H1 (cell line): ENCODE data around the gene SLC22A14. TPM values are rescaled to one million over a fixed set of nuclear protein-coding genes. Genes with fewer than 3 reads are reported as not detected.

Source experiments
- CTCF ChIA-PET: fragments of 300-600 bp; sonication (Branson Sonifier 250); formaldehyde crosslinking; loops from one replicate; lab custom pipeline; 2021; ENCODE audit not compliant: partially characterized antibody; lab: Charles Lee
- POLR2A ChIA-PET: fragments of 300-600 bp; sonication (Branson Sonifier 250); formaldehyde crosslinking; loops from one replicate; lab custom pipeline; 2021; ENCODE audit warnings: inconsistent platforms; ENCODE audit not compliant: partially characterized antibody; lab: Charles Lee
- DNase-seq, 2 experiments: peaks; one replicate each; pipeline versions ENCODE4 v3.0.0 to v3.0.0-alpha.2; 2010 to 2022; ENCODE audit warnings: low spot score in 2 of 2, low read depth in 1 of 2, mixed read lengths in 1 of 2
- FAIRE-seq: peaks from 2 replicates; lab custom pipeline; 2011; peaks lifted over from hg19 to GRCh38; lab: Jason Lieb, UNC
- H2AFZ ChIP-seq: 2 replicates; pipeline ENCODE4 v1.8.1; 2012; ENCODE audit warnings: low read length, inconsistent platforms
- H2AK5ac ChIP-seq: 2 replicates; pipeline ENCODE4 v1.6.1; 2013; ENCODE audit warnings: low read depth, low read length
- H2BK120ac ChIP-seq: replicated peaks from 2 replicates; pipeline ENCODE3; 2013; ENCODE audit warnings: low read depth, low read length, inconsistent platforms
- H2BK12ac ChIP-seq: 2 replicates; pipeline ENCODE4 v1.6.1; 2013; ENCODE audit warnings: low read depth, low read length
- H2BK15ac ChIP-seq: 2 replicates; pipeline ENCODE4 v1.6.1; 2013; ENCODE audit warnings: low read length
- H2BK20ac ChIP-seq: 2 replicates; pipeline ENCODE4 v1.6.1; 2013; ENCODE audit warnings: low read length
- H2BK5ac ChIP-seq: 2 replicates; pipeline ENCODE4 v1.6.1; 2013; ENCODE audit warnings: low read depth, low read length
- H3K14ac ChIP-seq: 2 replicates; pipeline ENCODE4 v1.6.1; 2013; ENCODE audit warnings: inconsistent platforms; ENCODE audit not compliant: insufficient read length
- H3K18ac ChIP-seq: 2 replicates; pipeline ENCODE4 v1.6.1; 2013; ENCODE audit warnings: low read length; ENCODE audit errors: extremely low read depth
- H3K23ac ChIP-seq: 2 replicates; pipeline ENCODE4 v1.6.1; 2013; ENCODE audit warnings: inconsistent platforms; ENCODE audit not compliant: insufficient read length
- H3K23me2 ChIP-seq: 2 replicates; pipeline ENCODE4 v1.6.1; 2013; ENCODE audit warnings: low read depth, low read length
- H3K27ac ChIP-seq: 2 replicates; pipeline ENCODE4 v1.6.1; 2011; ENCODE audit warnings: low read depth, low read length, inconsistent platforms
- H3K27me3 ChIP-seq, 4 experiments: replicated peaks in 1 of 4; 1 replicate in 1 of 4; 2 replicates in 3 of 4; pipeline versions ENCODE4 v1.6.1 to v1.8.1; 2011 to 2013; ENCODE audit warnings: low read length in 3 of 4, mild to moderate bottlenecking in 3 of 4, inconsistent platforms in 2 of 4, mixed read lengths in 2 of 4, moderate library complexity in 1 of 4; ENCODE audit not compliant: control insufficient read depth in 3 of 4, insufficient read depth in 3 of 4; ENCODE audit errors: extremely low read depth in 1 of 4
- H3K36me3 ChIP-seq, 4 experiments: 2 replicates each; pipeline versions ENCODE4 v1.6.1 to v1.8.1; 2011 to 2013; ENCODE audit warnings: mild to moderate bottlenecking in 4 of 4, low read length in 3 of 4, moderate library complexity in 2 of 4, control low read depth in 1 of 4, inconsistent platforms in 1 of 4; ENCODE audit not compliant: insufficient read depth in 4 of 4, control insufficient read depth in 2 of 4
- H3K4ac ChIP-seq: replicated peaks from 2 replicates; pipeline ENCODE3; 2013; ENCODE audit warnings: low read length, low read depth, mixed read lengths, inconsistent platforms; ENCODE audit not compliant: insufficient read length
- H3K4me1 ChIP-seq, 4 experiments: replicated peaks in 1 of 4; 1 replicate in 1 of 4; 2 replicates in 3 of 4; pipeline versions ENCODE4 v1.6.1 to v1.8.1; 2011 to 2013; ENCODE audit warnings: low read length in 3 of 4, inconsistent platforms in 2 of 4, mixed read lengths in 1 of 4; ENCODE audit not compliant: insufficient read depth in 4 of 4, control insufficient read depth in 3 of 4
- H3K4me2 ChIP-seq, 2 experiments: 2 replicates each; pipeline versions ENCODE4 v1.6.1 to v1.8.1; 2011 to 2013; ENCODE audit warnings: low read depth in 2 of 2, low read length in 2 of 2, control low read depth in 1 of 2, inconsistent platforms in 1 of 2, mild to moderate bottlenecking in 1 of 2; ENCODE audit not compliant: insufficient read depth in 1 of 2
- H3K4me3 ChIP-seq, 4 experiments: fragments of 200-600, 300-600 bp in 1 of 4; sonication (generic), shearing (Covaris generic), sonication (Bioruptor Twin) in 1 of 4; 2 replicates each; pipeline versions ENCODE4 v1.5.1 to v1.8.1; 2011 to 2016; ENCODE audit warnings: low read length in 4 of 4, low read depth in 3 of 4, control low read depth in 2 of 4, inconsistent platforms in 2 of 4, mild to moderate bottlenecking in 2 of 4, mixed read lengths in 1 of 4, moderate library complexity in 1 of 4; ENCODE audit not compliant: insufficient read depth in 2 of 4; ENCODE audit errors: extremely low read depth in 1 of 4
- H3K56ac ChIP-seq: replicated peaks from 2 replicates; pipeline ENCODE3; 2013; ENCODE audit warnings: low read depth, mild to moderate bottlenecking, mixed read lengths, low read length, inconsistent platforms; ENCODE audit not compliant: insufficient read length
- H3K79me1 ChIP-seq: 2 replicates; pipeline ENCODE4 v1.6.1; 2013; ENCODE audit warnings: low read depth, low read length, control low read depth
- H3K79me2 ChIP-seq, 2 experiments: 2 replicates each; pipeline versions ENCODE4 v1.6.1 to v1.8.1; 2012 to 2013; ENCODE audit warnings: low read length in 2 of 2, mild to moderate bottlenecking in 2 of 2, inconsistent platforms in 1 of 2; ENCODE audit not compliant: insufficient read depth in 2 of 2, control insufficient read depth in 1 of 2
- H3K9ac ChIP-seq, 4 experiments: replicated peaks in 1 of 4; 1 replicate in 1 of 4; 2 replicates in 3 of 4; pipeline versions ENCODE4 v1.6.1 to v1.8.1; 2011 to 2013; ENCODE audit warnings: low read depth in 3 of 4, low read length in 3 of 4, control low read depth in 2 of 4, mild to moderate bottlenecking in 2 of 4, moderate library complexity in 2 of 4, inconsistent platforms in 1 of 4; ENCODE audit errors: extremely low read depth in 1 of 4
- H3K9me3 ChIP-seq, 2 experiments: 2 replicates each; pipeline versions ENCODE4 v1.6.1 to v1.8.1; 2012 to 2013; ENCODE audit warnings: mild to moderate bottlenecking in 2 of 2, moderate library complexity in 2 of 2, control low read depth in 1 of 2, inconsistent platforms in 1 of 2, low read depth in 1 of 2, low read length in 1 of 2, mixed read lengths in 1 of 2; ENCODE audit not compliant: insufficient read depth in 2 of 2
- H4K20me1 ChIP-seq, 2 experiments: replicated peaks in 1 of 2; 2 replicates each; pipeline versions ENCODE3 to v1.8.1; 2011 to 2013; ENCODE audit warnings: inconsistent platforms in 2 of 2, low read length in 2 of 2, mild to moderate bottlenecking in 1 of 2; ENCODE audit not compliant: insufficient read depth in 2 of 2, control insufficient read depth in 1 of 2
- H4K5ac ChIP-seq: 2 replicates; pipeline ENCODE4 v1.6.1; 2013; ENCODE audit warnings: low read length, low read depth, mixed read lengths, inconsistent platforms; ENCODE audit not compliant: insufficient read length
- H4K8ac ChIP-seq: 2 replicates; pipeline ENCODE4 v1.8.0; 2013; ENCODE audit warnings: mild to moderate bottlenecking, moderate library complexity, low read length, inconsistent platforms; ENCODE audit not compliant: insufficient read depth; ENCODE audit errors: extremely low read depth
- H4K91ac ChIP-seq: replicated peaks from 2 replicates; pipeline ENCODE3; 2013; ENCODE audit warnings: low read length, mixed read lengths, inconsistent platforms; ENCODE audit not compliant: insufficient read length
- CHD1 ChIP-seq: IDR thresholded peaks from 2 replicates; pipeline ENCODE4 v1.6.1; 2012; ENCODE audit warnings: low read depth, low read length, improper control_type of control experiment
- CTBP2 ChIP-seq: IDR thresholded peaks from 2 replicates; pipeline ENCODE4 v1.7.0; 2011; ENCODE audit warnings: borderline replicate concordance, mild to moderate bottlenecking, moderate library complexity, mixed read lengths, low read length; ENCODE audit not compliant: insufficient read depth, insufficient read length
- JUND ChIP-seq: IDR thresholded peaks from 2 replicates; pipeline ENCODE4 v1.6.1; 2011; ENCODE audit warnings: mild to moderate bottlenecking, improper control_type of control experiment, low read length
- ZNF274 ChIP-seq: IDR thresholded peaks from 2 replicates; pipeline ENCODE4 v1.7.0; 2012; ENCODE audit warnings: low read length, borderline replicate concordance; ENCODE audit errors: extremely low read depth
- WGBS, 2 experiments: shearing (Covaris generic) in 1 of 2; methylation state at CpG; one replicate each; pipeline versions ENCODE4 v1.1.6 to v1.1.7; 2013 to 2015; ENCODE audit warnings: low lambda C conversion rate in 2 of 2, mixed read lengths in 2 of 2, inconsistent platforms in 1 of 2, low coverage in 1 of 2, missing lambda C conversion rate in 1 of 2; ENCODE audit not compliant: insufficient replicate concordance in 2 of 2, insufficient coverage in 1 of 2, insufficient read length in 1 of 2; ENCODE audit errors: extremely low coverage in 1 of 2, missing lambda C conversion rate in 1 of 2; 5-methylcytosine and 5-hydroxymethylcytosine counted together
- polyA plus RNA-seq, 7 experiments: library from polyadenylated mRNA; depleted of rRNA in 3 of 7; stranded (reverse) in 5 of 7; unstranded in 2 of 7; fragments of >200 nt in 5 of 7; fragments of 200-250 nt in 2 of 7; gene quantifications; 1 replicate in 5 of 7; 2 replicates in 1 of 7; 4 replicates in 1 of 7; pipeline versions ENCODE4 v1.2.1 to v1.2.3, GENCODE V29; 2011 to 2013; ENCODE audit warnings: missing spikeins in 2 of 7, mixed read lengths in 2 of 7
- total RNA-seq: library from RNA; stranded (reverse); fragmentation: NEBNext Ultra II Directional; extraction: Animal tissue kit (Norgen Biotek cat#: 25700); gene quantifications from 2 replicates; pipeline ENCODE4 v1.2.1, GENCODE V29; 2021
- TF ChIP-seq, protein P1 (sequence below): IDR thresholded peaks from 2 replicates; pipeline ENCODE4 v1.6.1; 2012; ENCODE audit warnings: low read length, inconsistent platforms

Gene SLC22A14
- total and polyA plus RNA-seq, 2 of the 8 experiments (the other 6 are each of a cell fraction or from before 2014, with no cell fraction given), result 0.03 TPM; not detected in 1

DNA sequence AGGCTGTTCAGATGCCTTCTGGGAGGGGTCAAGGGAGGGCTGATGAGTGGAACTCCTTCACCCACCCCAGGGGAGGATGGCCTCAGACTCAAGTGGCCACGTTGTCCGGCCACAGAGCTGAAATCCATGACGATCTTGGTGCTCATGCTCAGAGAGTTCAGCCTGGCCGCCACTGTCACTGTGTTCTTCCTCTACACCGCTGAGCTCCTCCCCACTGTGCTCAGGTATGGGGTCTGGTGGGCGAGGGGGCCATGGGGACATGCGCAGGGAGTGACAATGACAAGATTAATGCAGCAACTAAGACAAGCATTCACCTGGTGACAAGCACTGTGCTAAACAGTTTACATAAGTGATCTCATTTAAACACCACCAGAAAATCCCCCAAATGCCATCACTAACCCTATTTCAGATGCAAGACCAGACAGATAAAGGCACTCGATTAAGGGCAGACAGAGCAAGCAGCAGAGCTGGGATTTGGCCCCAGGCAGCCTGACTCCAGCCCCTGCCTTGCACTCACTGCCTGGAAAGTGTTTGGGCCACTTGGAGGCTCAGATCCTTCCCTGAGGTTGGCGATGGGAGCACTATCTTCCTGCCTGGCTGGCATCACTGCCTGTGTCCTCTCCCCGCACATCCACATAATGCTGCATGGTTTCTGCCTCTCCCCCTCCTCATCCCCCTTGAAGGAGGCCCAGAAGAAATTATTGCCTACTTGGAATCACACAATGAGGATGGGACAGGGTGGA, 33.6 kb downstream of the SLC22A14 start:
- Histone ChIP-seq H2BK20ac (no peak overlapping the region), H2AK5ac (no peak overlapping the region), H2BK12ac (no peak overlapping the region), H3K56ac (no peak overlapping the region), H3K9me3 (no peaks in the 10 kb centered on the region), H4K5ac (no peak overlapping the region), H2BK5ac (no peak overlapping the region), H2BK120ac (no peak overlapping the region), H3K27ac (no peak overlapping the region), H3K36me3 (no peaks in the 10 kb centered on the region), H3K4ac (no peak overlapping the region), H3K14ac (no peak overlapping the region), H4K91ac (no peak overlapping the region), H3K23ac (no peak overlapping the region), H3K27me3 (no peaks in the 10 kb centered on the region), H3K9ac (no peak overlapping the region; a peak in 1 of 7 replicates), H2BK15ac (no peak overlapping the region), H3K18ac (no peak overlapping the region), H3K4me2 (no peak overlapping the region), H3K4me1 (peaks cover 0 to 4% (median 0%) of the 10 kb centered on the region in 4 experiments; a peak in 2 of 7 replicates), H3K23me2 (no peaks in the 10 kb centered on the region), H4K8ac (peak overlapping the region; percentile 31; the same call in 1 of the 2 replicates), H3K4me3 (no peak overlapping the region), H3K79me1 (no peaks in the 10 kb centered on the region), H4K20me1 (no peaks in the 10 kb centered on the region), H3K79me2 (no peaks in the 10 kb centered on the region), H2AFZ (no peak overlapping the region)
- POLR2A ChIA-PET, result interaction anchor here (0.6 kb wide), 1 partner anchor 123 kb away, joined by 3 read pairs; no protein-coding TSS in a partner anchor
- 92% methylated on average over 10 of the region's 10 CpGs; no CpG with 5 or more reads in 1 of the 2 experiments for WGBS, 2 experiments
- FAIRE-seq (no peak), DNase-seq (peak in 1 of 2 experiments; percentile 41)
- CTCF ChIA-PET, result interaction anchor here (1.0 to 3.4 kb wide), 2 partner anchors 13 to 17 kb away, joined by 3 to 22 read pairs; no protein-coding TSS in a partner anchor
- TF ChIP-seq CTBP2 (no peak), CHD1 (no peak), JUND (no peak), ZNF274 (no peak)
- TF ChIP-seq, protein P1, sequence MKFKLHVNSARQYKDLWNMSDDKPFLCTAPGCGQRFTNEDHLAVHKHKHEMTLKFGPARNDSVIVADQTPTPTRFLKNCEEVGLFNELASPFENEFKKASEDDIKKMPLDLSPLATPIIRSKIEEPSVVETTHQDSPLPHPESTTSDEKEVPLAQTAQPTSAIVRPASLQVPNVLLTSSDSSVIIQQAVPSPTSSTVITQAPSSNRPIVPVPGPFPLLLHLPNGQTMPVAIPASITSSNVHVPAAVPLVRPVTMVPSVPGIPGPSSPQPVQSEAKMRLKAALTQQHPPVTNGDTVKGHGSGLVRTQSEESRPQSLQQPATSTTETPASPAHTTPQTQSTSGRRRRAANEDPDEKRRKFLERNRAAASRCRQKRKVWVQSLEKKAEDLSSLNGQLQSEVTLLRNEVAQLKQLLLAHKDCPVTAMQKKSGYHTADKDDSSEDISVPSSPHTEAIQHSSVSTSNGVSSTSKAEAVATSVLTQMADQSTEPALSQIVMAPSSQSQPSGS, result no peak
